ENCODE measurements around the gene ATG9A. TPM values are rescaled to one million over a fixed set of nuclear protein-coding genes. Genes with fewer than 3 reads are reported as not detected.

Gene ATG9A, protein sequence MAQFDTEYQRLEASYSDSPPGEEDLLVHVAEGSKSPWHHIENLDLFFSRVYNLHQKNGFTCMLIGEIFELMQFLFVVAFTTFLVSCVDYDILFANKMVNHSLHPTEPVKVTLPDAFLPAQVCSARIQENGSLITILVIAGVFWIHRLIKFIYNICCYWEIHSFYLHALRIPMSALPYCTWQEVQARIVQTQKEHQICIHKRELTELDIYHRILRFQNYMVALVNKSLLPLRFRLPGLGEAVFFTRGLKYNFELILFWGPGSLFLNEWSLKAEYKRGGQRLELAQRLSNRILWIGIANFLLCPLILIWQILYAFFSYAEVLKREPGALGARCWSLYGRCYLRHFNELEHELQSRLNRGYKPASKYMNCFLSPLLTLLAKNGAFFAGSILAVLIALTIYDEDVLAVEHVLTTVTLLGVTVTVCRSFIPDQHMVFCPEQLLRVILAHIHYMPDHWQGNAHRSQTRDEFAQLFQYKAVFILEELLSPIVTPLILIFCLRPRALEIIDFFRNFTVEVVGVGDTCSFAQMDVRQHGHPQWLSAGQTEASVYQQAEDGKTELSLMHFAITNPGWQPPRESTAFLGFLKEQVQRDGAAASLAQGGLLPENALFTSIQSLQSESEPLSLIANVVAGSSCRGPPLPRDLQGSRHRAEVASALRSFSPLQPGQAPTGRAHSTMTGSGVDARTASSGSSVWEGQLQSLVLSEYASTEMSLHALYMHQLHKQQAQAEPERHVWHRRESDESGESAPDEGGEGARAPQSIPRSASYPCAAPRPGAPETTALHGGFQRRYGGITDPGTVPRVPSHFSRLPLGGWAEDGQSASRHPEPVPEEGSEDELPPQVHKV
- 15.8 TPM for total RNA-seq (2013)
- 10 to 100 TPM; 24.7 to 55.2 (median 26.3) TPM for polyA plus RNA-seq
- 25.6 and 33.6 TPM in 2 replicates for polyA minus RNA-seq
- total RNA-seq = 7.5 to 26.6 (median 15.8) reads per million in 11 experiments

DNA sequence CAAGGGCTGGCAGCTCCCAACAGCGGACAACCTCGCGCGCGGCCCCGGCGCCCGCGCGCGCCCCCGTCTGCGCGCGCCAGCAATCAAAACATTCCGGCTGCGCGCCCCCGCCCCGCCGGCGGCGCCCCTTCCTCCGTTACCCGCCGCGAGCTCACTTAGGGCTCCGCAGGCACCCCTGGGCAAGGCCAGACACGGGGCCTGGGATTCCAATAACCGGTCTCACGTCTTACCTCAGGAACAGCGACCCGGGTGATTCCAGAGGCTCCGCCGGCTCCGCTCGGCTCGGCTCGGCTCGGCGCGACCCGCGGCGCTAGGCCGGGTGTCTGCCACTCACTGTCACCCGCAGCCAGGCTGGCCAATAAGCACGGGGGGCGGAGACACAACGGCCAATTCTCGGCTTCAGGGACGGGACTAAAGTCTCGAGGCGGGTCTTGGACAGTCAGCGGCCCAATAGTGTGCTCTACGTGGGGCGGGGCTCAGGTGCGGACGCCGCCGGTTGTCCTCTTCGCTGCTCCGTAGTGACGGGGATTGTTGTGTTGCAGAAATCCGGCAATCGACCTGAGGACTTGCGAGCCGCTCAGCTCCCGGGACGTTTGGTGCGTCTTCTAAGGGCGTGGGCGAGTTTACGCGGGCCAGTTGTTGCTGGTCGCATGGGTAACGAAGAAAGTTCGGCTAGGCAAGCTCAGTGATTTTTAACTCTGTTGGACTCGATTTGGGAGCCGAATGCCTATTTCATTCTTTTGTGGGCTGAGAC, at the start of gene ATG9A, which contains the start of gene ANKZF1:
TSS of gene ATG9A (minus strand) at position 332 of the 754 bp plus-strand sequence. CDS start 1,612 bp downstream, outside the sequence.
TSS of gene ANKZF1 (plus strand) at position 502 of the 754 bp plus-strand sequence. CDS start 452 bp downstream, outside the sequence.
- H3K36me3 ChIP-seq (replicated peaks in 1 of 2; ENCODE audit: control insufficient read depth in 1 of 2, insufficient read depth in 2 of 2, low read length in 2 of 2) = peaks cover 32 to 48% of the 10 kb centered on the region in 2 donors
- peak within 1 kb of the TSS; percentile 67 to 86 for H3K27ac ChIP-seq (ENCODE audit: low read depth in 1 of 2, low read length in 2 of 2)
- peak within 1 kb of the TSS; percentile 82 for H2AFZ ChIP-seq (ENCODE audit: insufficient read depth, low read depth, low read length, poor library complexity, severe bottlenecking)
- intact Hi-C loops (cut with micrococcal nuclease) = loop anchor here (2.0 to 5.0 kb wide), 2 partner anchors 19 to 68 kb away; no protein-coding TSS in a partner anchor
- H3K4me3 ChIP-seq (replicated peaks in 1 of 3; ENCODE audit: low read depth in 2 of 3, low read length in 3 of 3) = peak within 1 kb of the TSS; percentile 80 to 89 (median 81)
- no peaks in the 10 kb centered on the region for H3K9me3 ChIP-seq (replicated peaks in 1 of 2; ENCODE audit: control insufficient read depth in 1 of 2, insufficient read depth in 1 of 2, low read length in 2 of 2)
- peak; percentile 95 to 98 (median 96) for DNase-seq
- WGBS (ENCODE audit: insufficient coverage) = under 1% methylated on average over 80 of the region's 80 CpGs
- H3K9ac ChIP-seq (ENCODE audit: insufficient read depth, low read length, poor library complexity, severe bottlenecking) = peak within 1 kb of the TSS; percentile 89
- peaks cover 27% of the 10 kb centered on the region for H3K79me2 ChIP-seq (ENCODE audit: insufficient read depth, low read length)
- peak within 1 kb of the TSS; percentile 96 for H3K4me2 ChIP-seq (replicated peaks; ENCODE audit: extremely low read depth, low read length, poor library complexity, severe bottlenecking)
- peak within 1 kb of the TSS; percentile 88 to 99 (median 96) for H3K27ac Mint-ChIP-seq
- H3K27me3 Mint-ChIP-seq (ENCODE audit: low read depth in 3 of 3) = peaks cover 16 to 26% (median 22%) of the 10 kb centered on the region in 3 donors
- peaks cover 51% of the 10 kb centered on the region for H3K4me1 Mint-ChIP-seq
- H3K4me1 ChIP-seq (ENCODE audit: control insufficient read depth in 1 of 2, insufficient read depth in 2 of 2, low read length in 2 of 2) = peaks cover 45 to 48% of the 10 kb centered on the region in 2 donors
- H3K36me3 Mint-ChIP-seq = peaks cover 54 to 63% of the 10 kb centered on the region in 2 donors
- H3K4me3 Mint-ChIP-seq = peak within 1 kb of the TSS; percentile 95 to 98
- peaks cover 50% of the 10 kb centered on the region for H4K20me1 ChIP-seq (ENCODE audit: insufficient read depth, low read length)
- peaks cover 0 to 12% of the 10 kb centered on the region in 2 donors for H3K27me3 ChIP-seq (ENCODE audit: control insufficient read depth in 2 of 2, insufficient read depth in 2 of 2, low read length in 2 of 2)
- TF ChIP-seq, protein P1, sequence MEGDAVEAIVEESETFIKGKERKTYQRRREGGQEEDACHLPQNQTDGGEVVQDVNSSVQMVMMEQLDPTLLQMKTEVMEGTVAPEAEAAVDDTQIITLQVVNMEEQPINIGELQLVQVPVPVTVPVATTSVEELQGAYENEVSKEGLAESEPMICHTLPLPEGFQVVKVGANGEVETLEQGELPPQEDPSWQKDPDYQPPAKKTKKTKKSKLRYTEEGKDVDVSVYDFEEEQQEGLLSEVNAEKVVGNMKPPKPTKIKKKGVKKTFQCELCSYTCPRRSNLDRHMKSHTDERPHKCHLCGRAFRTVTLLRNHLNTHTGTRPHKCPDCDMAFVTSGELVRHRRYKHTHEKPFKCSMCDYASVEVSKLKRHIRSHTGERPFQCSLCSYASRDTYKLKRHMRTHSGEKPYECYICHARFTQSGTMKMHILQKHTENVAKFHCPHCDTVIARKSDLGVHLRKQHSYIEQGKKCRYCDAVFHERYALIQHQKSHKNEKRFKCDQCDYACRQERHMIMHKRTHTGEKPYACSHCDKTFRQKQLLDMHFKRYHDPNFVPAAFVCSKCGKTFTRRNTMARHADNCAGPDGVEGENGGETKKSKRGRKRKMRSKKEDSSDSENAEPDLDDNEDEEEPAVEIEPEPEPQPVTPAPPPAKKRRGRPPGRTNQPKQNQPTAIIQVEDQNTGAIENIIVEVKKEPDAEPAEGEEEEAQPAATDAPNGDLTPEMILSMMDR (IDR thresholded peaks at IDR 0.05) = no peak
- H3K9me3 Mint-ChIP-seq = peaks cover 0 to 9% (median 0%) of the 10 kb centered on the region in 7 donors
